RWPE2 (cell line): ENCODE measurements around the gene FBXO39.

Source experiments
- ATAC-seq: fragments of 200-7000 bp; cut with Tn5 transposase; 3 replicates; pipeline ENCODE4 v1.9.1; 2021; ENCODE audit warnings: low read depth
- DNase-seq: peaks from one replicate; pipeline ENCODE4 v3.0.0-alpha.2; 2020; ENCODE audit warnings: low spot score
- H3K27ac ChIP-seq: fragments of 450-650 bp; 2 replicates; pipeline ENCODE4 v1.5.1; 2017; ENCODE audit warnings: mild to moderate bottlenecking; ENCODE audit not compliant: poor library complexity, severe bottlenecking
- H3K27me3 ChIP-seq: fragments of 250-450 bp; sonication (Bioruptor Pico); 2 replicates; pipeline ENCODE4 v1.5.1; 2021; ENCODE audit warnings: mild to moderate bottlenecking, moderate library complexity; ENCODE audit not compliant: insufficient read depth, poor library complexity, severe bottlenecking
- H3K36me3 ChIP-seq: fragments of 250-450 bp; sonication (Bioruptor Pico); 2 replicates; pipeline ENCODE4 v1.5.1; 2020; ENCODE audit warnings: low read depth, mild to moderate bottlenecking, moderate library complexity
- H3K4me1 ChIP-seq: fragments of 250-450 bp; sonication (Bioruptor Pico); 2 replicates; pipeline ENCODE4 v1.5.1; 2021; ENCODE audit warnings: mild to moderate bottlenecking, moderate library complexity; ENCODE audit not compliant: insufficient read depth, poor library complexity, severe bottlenecking
- H3K4me3 ChIP-seq: fragments of 250-450 bp; sonication (Bioruptor Pico); 2 replicates; pipeline ENCODE4 v1.5.1; 2021; ENCODE audit warnings: mild to moderate bottlenecking, moderate library complexity; ENCODE audit not compliant: severe bottlenecking
- H3K9me3 ChIP-seq: fragments of 250-450 bp; sonication (Bioruptor Pico); 2 replicates; pipeline ENCODE4 v1.5.1; 2021; ENCODE audit warnings: mild to moderate bottlenecking, moderate library complexity; ENCODE audit not compliant: severe bottlenecking
- TF ChIP-seq, protein P1 (sequence below): fragments of 450-650 bp; IDR thresholded peaks from one replicate; pipeline ENCODE4 v1.5.1; 2017; ENCODE audit warnings: mild to moderate bottlenecking, moderate library complexity; ENCODE audit not compliant: poor library complexity, severe bottlenecking

The FBXO39 gene

DNA sequence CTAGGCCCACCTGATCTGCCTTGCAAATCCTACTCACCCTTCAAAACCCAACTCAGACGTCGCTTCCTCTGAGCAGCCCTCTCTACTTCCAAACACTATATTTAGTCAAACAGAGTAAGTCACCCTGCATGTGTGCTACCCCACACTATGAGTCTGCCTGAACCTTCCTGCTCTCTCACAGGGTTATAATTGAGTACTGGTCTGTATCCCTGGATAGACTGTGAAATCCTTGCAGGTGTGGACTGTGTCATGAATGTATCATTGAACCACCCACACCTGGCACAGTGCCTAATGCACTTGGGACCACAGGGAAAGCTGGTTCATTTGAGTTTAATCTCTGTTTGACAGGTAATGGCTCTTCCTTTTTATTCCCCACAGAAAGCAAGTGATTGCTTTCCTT, 3.4 kb downstream of the FBXO39 start:
- Histone ChIP-seq H3K27ac (no peak overlapping the region), H3K9me3 (no peaks in the 10 kb centered on the region), H3K4me3 (no peak overlapping the region), H3K4me1 (peaks cover 5% of the 10 kb centered on the region), H3K36me3 (no peaks in the 10 kb centered on the region), H3K27me3 (no peaks in the 10 kb centered on the region)
- DNase-seq, result no peak
- TF ChIP-seq, protein P1, sequence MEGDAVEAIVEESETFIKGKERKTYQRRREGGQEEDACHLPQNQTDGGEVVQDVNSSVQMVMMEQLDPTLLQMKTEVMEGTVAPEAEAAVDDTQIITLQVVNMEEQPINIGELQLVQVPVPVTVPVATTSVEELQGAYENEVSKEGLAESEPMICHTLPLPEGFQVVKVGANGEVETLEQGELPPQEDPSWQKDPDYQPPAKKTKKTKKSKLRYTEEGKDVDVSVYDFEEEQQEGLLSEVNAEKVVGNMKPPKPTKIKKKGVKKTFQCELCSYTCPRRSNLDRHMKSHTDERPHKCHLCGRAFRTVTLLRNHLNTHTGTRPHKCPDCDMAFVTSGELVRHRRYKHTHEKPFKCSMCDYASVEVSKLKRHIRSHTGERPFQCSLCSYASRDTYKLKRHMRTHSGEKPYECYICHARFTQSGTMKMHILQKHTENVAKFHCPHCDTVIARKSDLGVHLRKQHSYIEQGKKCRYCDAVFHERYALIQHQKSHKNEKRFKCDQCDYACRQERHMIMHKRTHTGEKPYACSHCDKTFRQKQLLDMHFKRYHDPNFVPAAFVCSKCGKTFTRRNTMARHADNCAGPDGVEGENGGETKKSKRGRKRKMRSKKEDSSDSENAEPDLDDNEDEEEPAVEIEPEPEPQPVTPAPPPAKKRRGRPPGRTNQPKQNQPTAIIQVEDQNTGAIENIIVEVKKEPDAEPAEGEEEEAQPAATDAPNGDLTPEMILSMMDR, result no peak
- peak; percentile 35; the same call in 1 of the 3 replicates for ATAC-seq

GRCh38 chr17:6780001-6780400, 4.0 kb downstream of the FBXO39 start:
- no peak overlapping the region for H3K27ac ChIP-seq
- TF ChIP-seq, protein P1, result no peak
- no peaks in the 10 kb centered on the region for H3K27me3 ChIP-seq
- H3K4me3 ChIP-seq, result no peak overlapping the region
- H3K36me3 ChIP-seq, result no peaks in the 10 kb centered on the region
- peaks cover 5% of the 10 kb centered on the region for H3K4me1 ChIP-seq
- DNase-seq, result no peak
- ATAC-seq, result no peak
- H3K9me3 ChIP-seq, result no peaks in the 10 kb centered on the region

- no peak for ATAC-seq
- Histone ChIP-seq H3K27ac (no peak overlapping the region), H3K27me3 (no peaks in the 10 kb centered on the region), H3K36me3 (no peaks in the 10 kb centered on the region), H3K4me1 (peaks cover 5% of the 10 kb centered on the region), H3K4me3 (no peak overlapping the region), H3K9me3 (no peaks in the 10 kb centered on the region)
- DNase-seq, result no peak
- TF ChIP-seq, protein P1, result no peak
Observed at GRCh38 chr17:6780886-6781285, 4.9 kb downstream of the FBXO39 start.

- TF ChIP-seq, protein P1, result no peak
- no peak for ATAC-seq
- Histone ChIP-seq H3K4me1 (peaks cover 14% of the 10 kb centered on the region), H3K27ac (no peak overlapping the region), H3K9me3 (no peaks in the 10 kb centered on the region), H3K27me3 (no peaks in the 10 kb centered on the region), H3K4me3 (no peak overlapping the region), H3K36me3 (no peaks in the 10 kb centered on the region)
- no peak for DNase-seq
Observed at GRCh38 chr17:6782244-6782643, 6.2 kb downstream of the FBXO39 start.

GRCh38 chr17:6786618-6787017, 10.6 kb downstream of the FBXO39 start:
- H3K27ac ChIP-seq, result peak overlapping the region; percentile 59
- H3K36me3 ChIP-seq, result no peaks in the 10 kb centered on the region
- ATAC-seq, result peak; percentile 76
- H3K4me3 ChIP-seq, result no peak overlapping the region
- DNase-seq, result no peak
- H3K4me1 ChIP-seq, result peaks cover 19% of the 10 kb centered on the region
- no peaks in the 10 kb centered on the region for H3K27me3 ChIP-seq
- H3K9me3 ChIP-seq, result no peaks in the 10 kb centered on the region
- TF ChIP-seq, protein P1, result no peak
